HG03378 (cell line): ENCODE data around the gene ATG2A.

ENCODE experiments used
- ATAC-seq: cut with Tn5 transposase; IDR thresholded peaks from one replicate; pipeline ENCODE4 v1.9.1; 2021; ENCODE audit warnings: mild to moderate bottlenecking, moderate library complexity; ENCODE audit not compliant: unreplicated experiment

The ATG2A gene

GRCh38 chr11:64874308-64875240 lies 42.4 kb downstream of the ATG2A start:
- ATAC-seq = no peak

GRCh38 chr11:64872790-64873488 lies 44.1 kb downstream of the ATG2A start:
- ATAC-seq = no peak

GRCh38 chr11:64871492-64871891 lies 45.5 kb downstream of the ATG2A start:
- no peak for ATAC-seq

GRCh38 chr11:64870893-64871466 lies 46.0 kb downstream of the ATG2A start:
- no peak for ATAC-seq

GRCh38 chr11:64870176-64870892 lies 46.7 kb downstream of the ATG2A start:
- ATAC-seq = no peak

GRCh38 chr11:64869571-64870175 lies 47.3 kb downstream of the ATG2A start:
- no peak for ATAC-seq

- no peak for ATAC-seq
Observed at GRCh38 chr11:64868904-64869570, 48.0 kb downstream of the ATG2A start.

- ATAC-seq = no peak
Observed at GRCh38 chr11:64867748-64868462, 49.1 kb downstream of the ATG2A start.

- ATAC-seq = no peak
Observed at GRCh38 chr11:64866173-64866491, 50.9 kb downstream of the ATG2A start.

GRCh38 chr11:64865286-64866172 lies 51.5 kb downstream of the ATG2A start:
- ATAC-seq = peak; percentile 36

- ATAC-seq = no peak
Observed at GRCh38 chr11:64864473-64865285, 52.3 kb downstream of the ATG2A start.

GRCh38 chr11:64864135-64864472 lies 52.9 kb downstream of the ATG2A start:
- ATAC-seq = no peak

GRCh38 chr11:64863391-64864060 lies 53.5 kb downstream of the ATG2A start:
- ATAC-seq = no peak

GRCh38 chr11:64862987-64863390 lies 54.0 kb downstream of the ATG2A start:
- ATAC-seq = no peak

GRCh38 chr11:64861227-64861975 lies 55.6 kb downstream of the ATG2A start:
- ATAC-seq = no peak

GRCh38 chr11:64859542-64860414 lies 57.2 kb downstream of the ATG2A start:
- peak; percentile 69 for ATAC-seq
